HG02678 (cell line): ENCODE data around the gene FTCD.
"Not testable (repeated sequence)": the region's sequence is repeated elsewhere in the genome, so short reads cannot be mapped to it uniquely, and the experiment has no call there.

Source experiments
- ATAC-seq: cut with Tn5 transposase; IDR thresholded peaks from one replicate; pipeline ENCODE4 v1.9.1; 2021; ENCODE audit warnings: mild to moderate bottlenecking, moderate library complexity; ENCODE audit not compliant: unreplicated experiment

FTCD gene

GRCh38 chr21:46154155-46154954 is 1.0 kb downstream of the FTCD start:
- no peak for ATAC-seq

GRCh38 chr21:46153247-46154154 is 1.9 kb downstream of the FTCD start:
- ATAC-seq, result no peak

GRCh38 chr21:46152927-46153246 is 2.5 kb downstream of the FTCD start:
- no peak for ATAC-seq

GRCh38 chr21:46151989-46152926 is 3.1 kb downstream of the FTCD start:
- ATAC-seq, result no peak

- no peak for ATAC-seq
Observed at GRCh38 chr21:46151261-46151988, 4.0 kb downstream of the FTCD start.

- no peak for ATAC-seq
Observed at GRCh38 chr21:46150491-46151121, 4.8 kb downstream of the FTCD start.

GRCh38 chr21:46150073-46150472 is 5.3 kb downstream of the FTCD start:
- ATAC-seq, result no peak

GRCh38 chr21:46149205-46149901 is 6.0 kb downstream of the FTCD start:
- no peak for ATAC-seq

- no peak for ATAC-seq
Observed at GRCh38 chr21:46148106-46148505, 7.3 kb downstream of the FTCD start.

GRCh38 chr21:46147429-46147828 is 8.0 kb downstream of the FTCD start:
- not testable (repeated sequence) for ATAC-seq

GRCh38 chr21:46146856-46147255 is 8.5 kb downstream of the FTCD start:
- no peak for ATAC-seq

GRCh38 chr21:46145840-46146691 is 9.3 kb downstream of the FTCD start:
- no peak for ATAC-seq

GRCh38 chr21:46145159-46145839 is 10.1 kb downstream of the FTCD start:
- ATAC-seq, result no peak

GRCh38 chr21:46144464-46145070 is 10.8 kb downstream of the FTCD start:
- ATAC-seq, result no peak

- ATAC-seq, result no peak
Observed at GRCh38 chr21:46142582-46143473, 12.6 kb downstream of the FTCD start.
